HG03565 (cell line): Measurements from ENCODE around the gene S1PR4.

Experiments
- ATAC-seq: cut with Tn5 transposase; IDR thresholded peaks from one replicate; pipeline ENCODE4 v1.9.1; 2021; ENCODE audit warnings: mild to moderate bottlenecking, moderate library complexity; ENCODE audit not compliant: unreplicated experiment

The S1PR4 gene, protein sequence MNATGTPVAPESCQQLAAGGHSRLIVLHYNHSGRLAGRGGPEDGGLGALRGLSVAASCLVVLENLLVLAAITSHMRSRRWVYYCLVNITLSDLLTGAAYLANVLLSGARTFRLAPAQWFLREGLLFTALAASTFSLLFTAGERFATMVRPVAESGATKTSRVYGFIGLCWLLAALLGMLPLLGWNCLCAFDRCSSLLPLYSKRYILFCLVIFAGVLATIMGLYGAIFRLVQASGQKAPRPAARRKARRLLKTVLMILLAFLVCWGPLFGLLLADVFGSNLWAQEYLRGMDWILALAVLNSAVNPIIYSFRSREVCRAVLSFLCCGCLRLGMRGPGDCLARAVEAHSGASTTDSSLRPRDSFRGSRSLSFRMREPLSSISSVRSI

DNA sequence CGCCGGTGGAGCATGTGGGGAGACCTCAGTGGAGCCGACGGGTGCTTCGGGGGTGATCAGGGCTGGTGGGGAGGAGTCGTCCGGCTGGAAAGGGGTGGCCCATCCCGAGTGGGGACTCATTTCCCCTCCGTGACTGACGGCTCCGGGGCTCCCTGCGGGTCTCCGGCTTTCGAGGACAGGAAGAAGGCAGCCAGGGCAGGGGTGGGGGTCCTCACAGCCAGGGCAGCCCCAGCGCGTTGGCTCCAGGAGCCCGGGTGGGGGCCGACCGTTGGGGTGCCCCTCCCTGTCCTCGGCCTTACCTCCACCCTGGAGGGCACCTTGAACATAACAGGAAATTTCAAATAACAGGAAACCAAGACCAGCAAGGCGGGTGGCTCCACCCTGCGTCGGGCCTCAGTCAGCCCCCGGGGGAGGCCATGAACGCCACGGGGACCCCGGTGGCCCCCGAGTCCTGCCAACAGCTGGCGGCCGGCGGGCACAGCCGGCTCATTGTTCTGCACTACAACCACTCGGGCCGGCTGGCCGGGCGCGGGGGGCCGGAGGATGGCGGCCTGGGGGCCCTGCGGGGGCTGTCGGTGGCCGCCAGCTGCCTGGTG, at the start of gene S1PR4:
Gene S1PR4, plus strand, starts transcription at position 393 of the 596 bp plus-strand sequence. Its CDS starts 24 bp downstream, at position 417.
- no peak for ATAC-seq

DNA sequence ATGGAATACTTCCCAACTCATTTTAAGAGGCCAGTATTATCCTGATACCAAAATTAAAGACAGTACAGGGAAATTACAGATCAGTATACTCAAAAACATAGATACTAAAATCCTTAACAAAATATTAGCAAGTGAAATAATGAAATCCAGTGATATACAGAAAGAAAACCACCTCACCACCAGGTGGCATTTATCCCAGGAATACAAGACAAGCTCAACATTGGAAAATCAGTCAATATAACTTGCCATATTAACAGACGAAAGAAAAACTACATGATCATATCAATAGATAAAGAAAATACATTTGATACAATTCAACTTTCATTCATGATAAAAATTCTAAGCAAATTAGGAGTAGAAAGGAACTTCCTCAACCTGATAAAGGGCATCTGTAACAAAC, 49.5 kb upstream of the S1PR4 start:
- ATAC-seq, result no peak

DNA sequence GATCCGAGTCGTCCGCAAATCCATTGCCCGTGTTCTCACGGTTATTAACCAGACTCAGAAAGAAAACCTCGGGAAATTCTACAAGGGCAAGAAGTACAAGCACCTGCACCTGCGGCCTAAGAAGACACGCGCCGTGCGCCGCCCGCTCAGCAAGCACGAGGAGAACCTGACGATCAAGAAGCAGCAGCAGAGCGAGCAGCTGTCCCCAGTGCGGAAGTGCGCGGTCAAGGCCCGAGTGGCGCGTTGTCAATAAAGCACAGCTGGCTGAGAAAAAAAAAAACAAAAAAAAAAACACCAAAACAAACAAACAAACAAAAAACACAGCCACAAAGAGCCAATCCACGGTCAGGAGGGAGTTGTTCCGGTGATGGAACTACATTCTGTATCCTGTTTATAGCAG, 47.4 kb upstream of the S1PR4 start:
- ATAC-seq, result no peak

DNA sequence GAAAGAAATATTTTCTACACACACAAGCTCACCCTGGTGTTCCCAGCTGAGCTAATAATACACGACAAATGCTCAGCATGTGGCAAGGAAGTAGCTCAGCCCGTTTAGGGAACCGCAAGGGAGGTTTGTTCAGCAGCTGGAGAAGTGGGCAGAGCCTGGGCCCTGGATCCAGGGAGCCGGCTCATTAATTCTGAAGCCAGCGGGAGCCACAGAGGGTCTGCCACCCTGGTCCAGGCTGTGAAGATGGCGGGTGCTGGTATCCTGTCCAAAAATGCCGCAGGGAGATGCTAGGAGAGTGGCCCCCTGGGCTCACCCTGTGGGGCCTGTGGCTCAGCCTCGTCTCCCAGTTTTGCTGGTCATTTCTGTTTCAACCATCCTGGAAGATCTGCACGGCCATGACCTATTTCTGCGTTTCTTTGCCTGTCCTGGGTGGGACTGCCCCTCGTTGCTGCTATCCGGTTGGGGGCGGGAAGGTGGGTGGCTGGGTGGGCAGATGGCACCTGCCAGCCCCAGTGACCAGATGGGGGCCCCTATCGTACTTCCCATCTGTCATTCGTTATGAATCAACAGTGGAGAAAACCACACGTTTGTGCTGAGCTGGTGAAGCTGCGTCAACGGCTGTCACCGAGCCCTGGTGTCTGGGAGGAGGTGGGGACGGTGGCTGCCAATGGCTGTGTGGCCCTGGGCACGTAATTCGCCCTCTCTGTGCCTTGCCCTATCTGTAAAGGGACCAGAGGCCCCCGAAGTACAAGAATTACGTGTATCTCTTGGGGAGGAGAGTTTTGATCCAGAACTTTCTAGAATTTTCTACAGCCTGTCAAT, 45.4 kb upstream of the S1PR4 start:
- ATAC-seq, result peak; percentile 55

DNA sequence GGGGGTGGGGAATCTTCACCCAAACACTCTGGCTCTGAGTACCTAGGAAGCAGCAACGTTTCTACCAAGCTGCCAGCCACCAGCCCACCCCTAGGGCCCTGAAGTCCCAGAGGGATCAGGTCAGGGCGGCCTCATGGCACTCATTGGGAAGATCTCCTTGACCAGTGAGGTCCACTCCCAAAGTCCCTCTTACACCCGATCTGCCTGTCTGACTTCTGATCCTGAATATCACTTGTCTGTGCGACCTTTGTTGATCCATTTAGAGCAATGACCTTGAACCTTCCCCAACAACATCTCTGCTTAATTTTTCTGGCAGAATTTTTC, 44.8 kb upstream of the S1PR4 start:
- no peak for ATAC-seq

DNA sequence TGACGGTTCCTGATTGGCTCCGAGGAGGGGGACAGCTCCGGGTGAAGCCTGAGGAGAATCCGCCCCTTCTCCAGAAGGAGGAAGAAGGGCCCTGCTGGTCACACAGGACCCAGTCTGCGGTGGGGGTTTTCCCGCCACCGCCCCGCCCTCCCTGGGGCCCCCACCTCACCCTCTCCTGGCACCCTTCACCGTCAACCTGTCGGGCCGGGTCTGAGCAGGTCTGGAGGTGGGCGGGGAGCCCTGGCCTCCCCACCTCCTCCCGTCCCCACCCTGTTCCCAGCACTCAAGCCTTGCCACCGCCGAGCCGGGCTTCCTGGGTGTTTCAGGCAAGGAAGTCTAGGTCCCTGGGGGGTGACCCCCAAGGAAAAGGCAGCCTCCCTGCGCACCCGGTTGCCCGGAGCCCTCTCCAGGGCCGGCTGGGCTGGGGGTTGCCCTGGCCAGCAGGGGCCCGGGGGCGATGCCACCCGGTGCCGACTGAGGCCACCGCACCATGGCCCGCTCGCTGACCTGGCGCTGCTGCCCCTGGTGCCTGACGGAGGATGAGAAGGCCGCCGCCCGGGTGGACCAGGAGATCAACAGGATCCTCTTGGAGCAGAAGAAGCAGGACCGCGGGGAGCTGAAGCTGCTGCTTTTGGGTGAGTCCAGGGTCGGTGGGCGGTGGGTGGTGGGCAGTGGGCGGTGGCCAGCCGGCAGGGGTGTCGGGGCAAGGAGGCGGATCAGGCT, 42.4 kb upstream of the S1PR4 start, which contains the start of gene GNA15:
Gene GNA15, plus strand, starts transcription at position 73 of the 723 bp plus-strand sequence. Its CDS starts 418 bp downstream, at position 491.
- ATAC-seq, result no peak

DNA sequence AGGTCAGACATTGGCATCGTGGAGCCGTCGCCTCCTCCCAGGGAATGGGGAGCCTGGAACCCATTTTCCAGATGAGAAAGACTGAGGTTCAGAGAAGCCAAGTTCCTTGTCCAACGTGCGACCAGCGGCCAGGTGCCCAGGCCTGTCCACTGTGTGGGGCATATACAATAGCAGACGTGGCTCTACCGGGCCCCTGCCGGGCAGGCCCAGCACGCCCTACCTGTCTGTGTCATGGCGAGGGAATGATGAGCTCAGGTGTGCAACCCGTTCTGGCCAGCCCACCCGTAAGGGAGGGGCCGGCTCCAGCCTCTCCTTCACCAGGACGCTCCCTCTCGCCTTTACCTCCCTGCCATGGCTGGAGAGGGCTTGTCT, 41.9 kb upstream of the S1PR4 start:
- ATAC-seq, result no peak

DNA sequence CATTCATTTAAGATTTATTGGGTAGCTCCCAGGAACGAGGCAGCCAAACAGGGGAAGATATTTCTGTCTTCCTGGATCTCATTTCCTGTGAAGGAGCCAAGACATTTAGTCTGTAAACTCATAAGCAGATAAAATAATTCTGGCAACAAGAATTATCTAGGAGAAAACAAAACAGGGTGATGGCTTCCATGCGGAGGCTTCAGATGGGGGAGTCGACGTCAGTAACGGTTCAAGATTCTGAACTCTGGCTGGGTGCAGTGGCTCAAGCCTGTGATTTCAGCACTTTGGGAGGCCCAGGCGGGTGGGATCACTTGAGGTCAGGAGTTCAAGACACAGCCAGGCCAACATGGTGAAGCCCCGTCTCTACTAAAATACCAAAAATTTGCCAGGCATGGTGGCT, 41.5 kb upstream of the S1PR4 start:
- ATAC-seq, result no peak

DNA sequence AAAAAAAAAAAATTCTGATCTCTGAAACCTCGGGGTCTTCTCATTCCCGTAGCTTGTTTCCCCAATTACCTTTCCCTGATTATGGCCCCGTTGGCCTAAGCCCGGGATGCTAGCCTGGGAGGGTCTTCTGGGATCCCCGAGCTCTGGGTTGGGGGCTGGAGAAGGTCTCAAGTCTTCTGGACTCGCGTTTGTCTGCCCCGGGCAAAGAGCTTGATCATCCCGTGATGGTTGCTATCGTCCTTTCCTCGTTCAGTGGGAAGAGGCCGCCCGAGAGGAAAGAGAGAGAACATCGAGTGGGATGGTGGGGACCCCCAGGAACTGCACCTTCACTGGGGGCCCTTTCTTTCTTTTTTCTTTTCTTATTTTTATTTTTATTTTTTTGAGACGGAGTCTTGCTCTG, 40.3 kb upstream of the S1PR4 start:
- no peak for ATAC-seq

DNA sequence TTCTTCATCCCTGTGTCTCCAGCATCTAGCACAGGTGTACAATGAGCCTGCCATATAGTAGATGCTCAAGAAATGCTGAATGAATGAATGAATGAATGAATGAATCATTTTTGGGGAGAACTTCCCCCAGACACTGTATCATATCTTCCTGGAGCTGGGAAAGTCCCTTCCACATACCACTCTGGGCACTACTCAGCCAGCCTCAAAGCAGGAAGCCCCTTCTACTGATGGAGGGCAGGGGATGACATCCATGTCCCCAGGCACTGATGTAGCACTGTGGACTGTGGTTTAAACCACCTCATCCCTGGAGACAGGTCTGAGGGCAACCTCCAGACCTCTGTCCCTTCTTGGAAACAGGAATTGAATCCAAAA, 37.9 kb upstream of the S1PR4 start:
- ATAC-seq, result no peak

DNA sequence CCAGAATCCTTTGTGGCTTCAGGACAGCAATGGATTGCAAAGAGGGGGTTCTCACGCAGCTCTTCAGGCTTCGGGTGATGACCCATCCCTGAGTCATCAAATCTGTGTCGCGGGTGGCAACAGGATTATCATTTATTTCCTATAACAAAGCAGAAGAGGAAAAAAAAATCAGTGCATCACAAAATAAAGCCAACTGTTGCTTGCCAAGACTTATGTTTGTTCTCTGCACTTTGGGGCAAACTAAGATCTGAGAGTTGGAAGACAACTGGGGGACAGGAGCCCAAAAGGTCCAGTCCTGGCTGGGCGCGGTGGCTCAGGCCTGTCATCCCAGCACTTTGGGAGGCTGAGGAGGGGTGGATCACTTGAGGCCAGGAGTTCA, 36.3 kb upstream of the S1PR4 start:
- no peak for ATAC-seq

DNA sequence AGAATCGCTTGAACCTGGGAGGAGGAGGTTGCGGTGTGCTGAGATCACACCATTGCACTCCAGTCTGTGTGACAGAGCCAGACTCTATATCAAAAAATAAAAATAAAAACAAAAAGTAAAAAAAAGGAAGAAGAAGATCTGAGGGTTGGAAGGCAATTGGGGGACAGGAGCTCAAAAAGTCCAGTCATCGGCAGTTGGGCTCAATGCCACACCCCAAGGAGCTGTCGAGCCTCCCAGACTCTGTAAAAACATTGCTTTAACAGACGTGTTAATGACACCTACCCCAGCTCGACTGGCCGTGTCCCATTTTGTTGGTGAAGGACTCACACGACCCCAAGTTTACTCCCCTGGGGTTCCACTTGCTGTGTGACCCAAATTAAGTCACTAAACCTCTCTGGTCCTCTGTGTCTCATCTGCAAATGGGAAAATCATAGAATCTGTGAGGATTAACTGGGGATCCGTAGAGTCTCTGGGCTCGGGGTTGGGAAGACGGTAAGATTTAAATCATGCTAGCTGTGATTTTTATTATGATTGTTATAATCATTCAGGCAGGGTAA, 35.7 kb upstream of the S1PR4 start:
- no peak for ATAC-seq

DNA sequence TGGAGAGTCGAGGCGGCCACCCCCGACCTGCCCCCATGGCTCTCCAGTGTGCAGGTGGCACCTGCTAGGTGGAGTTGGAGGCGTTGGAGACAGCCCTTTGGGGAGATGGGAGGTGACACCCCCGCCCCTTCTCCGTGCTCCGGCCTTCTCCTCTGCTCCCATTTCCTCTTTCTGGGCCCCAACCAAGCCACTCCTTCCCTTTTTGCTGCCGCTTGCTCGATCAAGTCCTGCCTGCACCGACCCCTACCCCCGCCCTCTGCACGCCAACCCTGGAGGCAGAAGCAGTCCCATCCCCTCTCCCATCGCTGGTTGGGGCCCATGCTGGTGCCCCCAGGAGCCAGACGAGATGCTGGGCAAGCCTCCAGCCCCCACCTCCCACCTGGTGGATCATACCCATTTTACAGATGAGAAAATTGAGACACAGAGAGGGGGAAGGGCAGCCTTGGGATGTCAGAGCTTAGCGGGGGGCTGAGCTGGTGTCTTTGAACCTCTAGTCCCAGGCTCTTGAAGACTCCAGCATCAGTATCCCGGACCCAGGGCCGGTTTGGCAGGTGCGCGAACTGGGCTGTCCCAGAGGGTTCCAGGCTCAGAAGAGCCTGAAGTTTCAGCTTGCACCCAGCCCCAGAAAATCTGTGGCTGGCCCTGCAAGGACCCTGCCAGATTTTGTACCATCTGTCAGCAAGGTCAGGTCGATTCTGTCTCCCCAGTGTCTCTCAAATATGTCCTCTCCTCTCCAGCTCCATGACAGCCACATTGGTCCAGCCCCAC, 32.5 kb upstream of the S1PR4 start:
- ATAC-seq, result no peak

DNA sequence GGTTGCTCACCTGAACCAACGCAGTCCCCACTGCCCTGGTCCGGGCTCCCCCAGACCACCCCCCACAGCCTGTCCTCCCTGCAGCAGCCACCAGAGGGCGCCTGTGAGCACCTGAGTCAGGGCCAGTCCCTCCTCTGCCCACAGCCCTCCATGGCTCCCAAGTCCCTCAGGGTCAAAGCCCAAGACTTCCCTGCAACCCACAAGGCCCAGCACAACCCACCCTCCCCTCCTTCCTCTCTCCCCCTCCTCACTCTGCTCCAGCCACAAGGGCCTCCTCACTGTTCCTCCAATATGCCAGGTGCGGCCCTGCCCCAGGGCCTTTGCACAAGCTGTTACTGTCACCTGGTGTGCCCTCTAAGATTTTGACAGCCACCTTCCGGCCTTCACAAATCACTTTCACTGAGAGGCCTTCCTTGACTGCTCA, 31.9 kb upstream of the S1PR4 start:
- ATAC-seq, result no peak

DNA sequence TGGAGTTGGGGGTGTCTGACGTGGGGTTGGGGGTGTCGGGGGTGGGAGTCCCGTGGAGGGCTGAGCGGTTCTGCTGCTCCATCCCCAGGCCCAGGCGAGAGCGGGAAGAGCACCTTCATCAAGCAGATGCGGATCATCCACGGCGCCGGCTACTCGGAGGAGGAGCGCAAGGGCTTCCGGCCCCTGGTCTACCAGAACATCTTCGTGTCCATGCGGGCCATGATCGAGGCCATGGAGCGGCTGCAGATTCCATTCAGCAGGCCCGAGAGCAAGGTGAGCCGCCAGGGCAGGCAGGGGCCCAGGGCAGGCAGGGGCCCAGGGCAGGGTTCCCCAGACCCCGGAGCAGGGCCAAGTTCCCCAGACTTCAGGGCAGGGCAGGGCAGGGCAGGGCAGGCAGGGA, 30.1 kb upstream of the S1PR4 start:
- ATAC-seq, result no peak

DNA sequence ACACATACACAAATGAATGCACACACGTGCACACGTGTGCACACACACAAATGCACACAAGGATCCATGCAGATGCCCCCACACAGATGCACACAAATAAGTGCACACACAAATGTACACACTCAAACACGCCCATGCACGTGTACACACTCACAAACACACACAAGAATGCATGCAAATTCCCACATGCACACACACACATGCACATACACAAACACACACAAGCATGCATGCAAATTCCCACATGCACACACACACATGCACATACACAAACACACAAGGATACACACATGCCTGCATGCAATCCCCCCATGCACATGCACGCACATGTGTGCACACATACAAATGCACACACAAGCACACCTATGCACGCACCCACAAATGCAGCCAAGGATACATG, 29.5 kb upstream of the S1PR4 start:
- no peak for ATAC-seq

DNA sequence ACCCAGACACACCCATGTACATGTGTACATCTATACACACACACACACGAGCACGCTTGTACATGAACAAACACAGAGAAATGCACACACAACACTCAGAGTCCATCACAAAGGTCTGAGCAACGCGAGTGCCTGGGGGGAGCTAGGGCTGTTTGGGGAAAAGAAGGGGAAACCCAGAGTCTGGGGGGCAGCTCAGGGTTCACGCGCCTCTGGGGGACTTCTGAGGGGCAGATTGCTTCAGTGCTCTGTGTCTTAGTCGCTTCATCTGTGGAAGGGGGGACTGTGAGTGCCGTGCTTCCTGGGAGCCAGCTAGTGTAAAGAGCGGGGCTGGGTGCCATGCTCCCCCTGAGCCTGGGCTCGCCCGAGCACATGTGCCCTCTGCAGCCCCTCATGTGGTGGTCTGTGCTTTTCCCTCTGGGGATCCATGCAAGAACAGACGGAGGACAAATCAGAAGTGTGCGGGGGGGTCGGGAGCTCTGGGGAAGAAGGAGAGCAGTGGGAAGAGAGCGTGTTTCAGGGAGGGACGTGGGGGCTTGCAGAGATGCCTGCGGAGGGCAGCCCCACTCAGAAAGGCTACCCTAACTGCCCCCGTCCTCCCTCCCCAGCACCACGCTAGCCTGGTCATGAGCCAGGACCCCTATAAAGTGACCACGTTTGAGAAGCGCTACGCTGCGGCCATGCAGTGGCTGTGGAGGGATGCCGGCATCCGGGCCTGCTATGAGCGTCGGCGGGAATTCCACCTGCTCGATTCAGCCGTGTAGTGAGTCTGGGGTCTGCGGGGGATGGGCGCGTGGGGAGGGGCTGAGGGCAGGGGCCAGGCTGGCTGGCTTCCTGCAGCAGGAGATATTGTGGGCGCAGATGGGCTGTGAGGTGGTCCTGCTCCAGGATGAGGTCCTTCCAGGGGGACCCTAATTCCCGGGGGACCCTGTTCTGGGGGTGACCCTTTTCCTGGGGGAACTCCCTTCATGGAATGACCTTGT, 28.8 kb upstream of the S1PR4 start:
- ATAC-seq, result no peak

DNA sequence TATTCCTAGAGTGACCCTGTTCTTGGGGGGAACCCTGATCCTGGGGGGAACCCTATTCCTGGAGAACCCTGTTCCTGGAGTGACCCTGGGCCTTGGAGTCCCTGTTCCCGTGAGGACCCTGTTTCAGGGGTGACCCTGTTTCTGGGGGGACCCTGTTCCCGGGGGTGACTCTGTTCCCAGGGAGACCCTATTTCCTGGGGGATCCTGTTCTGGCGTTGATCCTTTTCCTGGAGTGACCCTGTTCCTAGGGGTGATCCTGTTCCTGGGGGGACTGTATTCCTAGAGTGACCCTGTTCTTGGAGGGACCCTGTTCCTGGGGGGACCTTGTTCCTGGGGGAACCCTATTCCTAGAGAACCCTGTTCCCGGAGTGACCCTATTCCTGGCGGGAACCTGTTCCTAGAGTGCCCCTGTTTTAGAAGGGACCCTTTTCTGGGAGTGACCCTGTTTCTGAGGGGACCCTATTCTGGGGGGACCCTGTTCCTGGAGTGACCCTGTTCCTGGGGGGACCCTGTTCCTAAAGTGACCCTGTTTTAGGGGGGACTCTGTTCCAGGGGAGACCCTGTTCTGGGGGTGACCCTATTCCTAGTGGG, 27.7 kb upstream of the S1PR4 start:
- no peak for ATAC-seq
